Kidney epithelial cell (primary cell): ENCODE measurements around the gene GRIN2D. TPM values are rescaled to one million over a fixed set of nuclear protein-coding genes. Genes with fewer than 3 reads are reported as not detected.
"Not testable (repeated sequence)": the region's sequence is repeated elsewhere in the genome, so short reads cannot be mapped to it uniquely, and the experiment has no call there.

Experiments
- DNase-seq: peaks from one replicate; pipeline ENCODE4 v3.0.0-alpha.2; 2010; ENCODE audit warnings: low read depth
- H3K27me3 ChIP-seq: 2 replicates; pipeline ENCODE4 v1.6.0; 2011; ENCODE audit warnings: low read length; ENCODE audit not compliant: control insufficient read depth, insufficient read depth
- H3K36me3 ChIP-seq: 2 replicates; pipeline ENCODE4 v1.5.1; 2011; ENCODE audit warnings: low read length; ENCODE audit not compliant: control insufficient read depth, insufficient read depth
- H3K4me3 ChIP-seq: 2 replicates; pipeline ENCODE4 v1.5.1; 2011; ENCODE audit warnings: low read depth, mild to moderate bottlenecking, control low read depth, low read length
- total RNA-seq: library from RNA; depleted of rRNA; stranded (reverse); fragments of >200 nt; gene quantifications from 2 replicates; pipeline ENCODE4 v1.2.3, GENCODE V29; 2015
- TF ChIP-seq, protein P1 (sequence below): IDR thresholded peaks from 2 replicates; pipeline ENCODE4 v1.5.1; 2011; ENCODE audit warnings: mild to moderate bottlenecking, moderate library complexity, low read length, control low read depth, inconsistent platforms; ENCODE audit not compliant: insufficient read depth, poor library complexity, severe bottlenecking

The GRIN2D gene
- total RNA-seq, 1 donor from 2014 or later = 0.63 TPM

DNA sequence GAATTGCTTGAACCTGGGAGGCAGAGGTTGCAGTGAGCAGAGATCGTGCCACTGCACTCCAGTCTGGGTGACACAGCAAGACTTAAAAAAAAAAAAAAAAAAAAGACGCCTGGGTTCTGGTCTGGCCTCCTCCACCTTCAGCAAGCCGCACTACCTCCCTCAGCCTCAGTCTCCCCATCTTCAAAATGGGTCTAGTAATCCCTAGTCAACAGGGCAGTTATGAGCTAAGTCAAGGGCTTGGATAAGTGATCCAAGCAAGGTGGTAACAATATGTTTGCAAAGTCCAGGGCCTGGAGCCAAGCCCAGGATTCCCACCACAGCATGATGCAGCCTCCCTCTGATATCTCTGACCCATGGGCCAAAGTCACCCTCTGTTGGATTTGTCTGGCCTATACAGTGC lies 6.5 kb upstream of the GRIN2D start:
- H3K4me3 ChIP-seq = no peak overlapping the region
- peaks cover 3% of the 10 kb centered on the region for H3K36me3 ChIP-seq
- TF ChIP-seq, protein P1, sequence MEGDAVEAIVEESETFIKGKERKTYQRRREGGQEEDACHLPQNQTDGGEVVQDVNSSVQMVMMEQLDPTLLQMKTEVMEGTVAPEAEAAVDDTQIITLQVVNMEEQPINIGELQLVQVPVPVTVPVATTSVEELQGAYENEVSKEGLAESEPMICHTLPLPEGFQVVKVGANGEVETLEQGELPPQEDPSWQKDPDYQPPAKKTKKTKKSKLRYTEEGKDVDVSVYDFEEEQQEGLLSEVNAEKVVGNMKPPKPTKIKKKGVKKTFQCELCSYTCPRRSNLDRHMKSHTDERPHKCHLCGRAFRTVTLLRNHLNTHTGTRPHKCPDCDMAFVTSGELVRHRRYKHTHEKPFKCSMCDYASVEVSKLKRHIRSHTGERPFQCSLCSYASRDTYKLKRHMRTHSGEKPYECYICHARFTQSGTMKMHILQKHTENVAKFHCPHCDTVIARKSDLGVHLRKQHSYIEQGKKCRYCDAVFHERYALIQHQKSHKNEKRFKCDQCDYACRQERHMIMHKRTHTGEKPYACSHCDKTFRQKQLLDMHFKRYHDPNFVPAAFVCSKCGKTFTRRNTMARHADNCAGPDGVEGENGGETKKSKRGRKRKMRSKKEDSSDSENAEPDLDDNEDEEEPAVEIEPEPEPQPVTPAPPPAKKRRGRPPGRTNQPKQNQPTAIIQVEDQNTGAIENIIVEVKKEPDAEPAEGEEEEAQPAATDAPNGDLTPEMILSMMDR = no peak
- H3K27me3 ChIP-seq = no peaks in the 10 kb centered on the region
- no peak for DNase-seq

DNA sequence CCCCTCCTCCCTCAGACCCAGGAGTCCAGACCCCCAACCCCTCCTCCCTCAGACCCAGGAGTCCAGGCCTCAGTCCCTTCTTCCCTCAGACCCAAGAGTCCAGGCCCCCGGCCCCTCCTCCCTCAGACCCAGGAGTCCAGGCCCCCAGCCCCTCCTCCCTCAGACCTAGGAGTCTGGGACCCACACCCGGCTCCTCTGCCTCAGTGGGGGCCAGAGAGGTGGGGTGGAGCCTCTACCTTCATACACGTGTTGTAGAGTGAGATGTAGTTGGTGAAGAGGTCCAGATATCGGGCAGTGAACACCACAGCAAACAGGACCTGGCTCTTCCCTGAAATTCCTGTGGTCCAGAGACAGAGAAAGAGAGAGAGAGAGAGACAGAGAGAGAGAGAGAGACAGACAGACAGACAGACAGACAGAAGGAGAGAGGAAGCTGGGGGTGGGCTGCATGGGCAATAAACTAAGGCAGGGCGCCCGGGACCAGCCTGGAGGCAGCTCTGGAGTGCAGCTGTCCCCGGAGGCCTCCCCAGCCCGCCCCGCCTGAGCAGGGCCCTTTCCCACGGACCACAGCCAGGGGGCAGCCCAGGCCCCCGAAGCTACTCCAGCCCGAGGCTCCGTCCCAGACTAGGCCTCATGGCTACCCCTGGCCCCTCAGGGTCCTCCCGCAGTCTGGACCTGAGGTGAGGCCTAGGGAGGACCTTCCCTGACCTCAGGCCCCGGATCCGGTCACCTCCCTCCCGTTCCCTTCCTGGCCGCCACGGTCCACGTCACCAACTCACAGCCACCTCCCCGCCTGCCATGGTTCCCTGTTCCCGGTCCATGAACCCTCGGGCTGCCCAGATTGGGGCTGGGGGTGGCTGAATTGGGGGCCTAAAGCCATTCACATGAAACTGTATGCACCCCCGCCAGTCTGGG lies 3.0 kb upstream of the GRIN2D start:
- DNase-seq = no peak
- TF ChIP-seq, protein P1 = peak; percentile 77
- H3K36me3 ChIP-seq = peaks cover 1% of the 10 kb centered on the region
- H3K4me3 ChIP-seq = peak overlapping the region; percentile 83
- H3K27me3 ChIP-seq = peaks cover 23% of the 10 kb centered on the region

DNA sequence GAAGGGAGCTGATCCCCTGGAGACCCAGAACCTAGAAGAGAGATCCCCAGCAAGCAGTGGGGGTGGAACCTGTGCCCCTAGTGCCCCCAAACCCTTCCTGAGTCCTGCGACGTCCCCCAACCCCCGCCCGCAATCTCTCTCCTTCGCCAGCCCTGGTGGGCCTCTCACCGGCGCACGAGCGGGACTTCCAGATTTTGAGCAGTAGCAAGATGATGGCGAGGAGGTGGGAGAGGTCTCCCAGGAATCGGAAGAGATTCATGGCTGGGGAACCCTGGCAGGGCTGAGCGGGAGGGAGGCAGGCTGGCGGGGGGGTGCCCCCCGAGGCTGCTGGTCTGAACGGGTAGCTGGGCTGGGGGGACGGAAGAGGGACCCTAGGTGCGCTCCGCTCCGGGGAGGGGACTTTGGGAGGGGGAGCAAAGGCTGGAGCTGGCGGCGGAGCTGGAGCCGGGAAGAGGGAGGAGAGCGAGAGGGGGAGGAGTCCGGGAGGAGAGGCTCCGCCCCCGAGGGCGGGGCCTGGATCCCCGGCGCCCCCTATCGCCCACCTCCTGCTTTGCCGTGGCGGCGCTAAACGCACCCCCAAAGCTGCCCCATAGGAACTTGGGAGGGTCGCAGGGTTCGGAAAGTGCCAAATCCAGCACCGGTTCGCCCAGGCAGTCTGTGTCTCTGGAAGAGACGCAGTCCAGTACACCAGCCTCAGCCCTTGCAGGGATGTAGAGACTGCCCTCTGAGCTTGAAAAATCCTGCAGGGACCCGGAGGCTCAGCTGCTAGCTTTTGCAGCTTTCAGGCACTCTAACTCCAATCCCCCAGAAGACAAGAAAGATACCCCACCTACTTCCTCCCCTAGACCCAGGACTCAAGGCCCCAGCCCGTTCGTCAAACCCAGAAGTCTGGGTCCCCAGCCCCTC lies 2.1 kb upstream of the GRIN2D start, which contains the start of gene KDELR1:
KDELR1 (minus strand) TSS at position 452 of the 906 bp plus-strand sequence; CDS start at position 259, 193 bp downstream.
- H3K4me3 ChIP-seq = peak within 1 kb of the TSS; percentile 83
- DNase-seq = no peak
- H3K27me3 ChIP-seq = peaks cover 32% of the 10 kb centered on the region
- peaks cover 1% of the 10 kb centered on the region for H3K36me3 ChIP-seq
- TF ChIP-seq, protein P1 = peak; percentile 97

DNA sequence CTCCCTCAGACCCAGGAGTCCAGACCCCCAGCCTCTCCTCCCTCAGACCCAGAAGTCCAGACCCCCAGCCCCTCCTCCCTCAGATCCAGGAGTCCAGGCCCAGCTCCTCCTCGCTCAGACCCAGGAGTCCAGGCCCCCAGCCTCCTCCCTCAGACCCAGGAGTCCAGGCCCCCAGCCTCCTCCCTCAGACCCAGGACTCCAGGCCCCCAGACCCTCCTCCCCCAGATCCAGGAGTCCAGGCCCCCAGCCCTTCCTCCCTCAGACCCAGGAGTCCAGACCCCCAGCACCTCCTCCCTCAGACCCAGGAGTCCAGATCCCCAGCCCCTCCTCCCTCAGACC lies 1.5 kb upstream of the GRIN2D start:
- not testable (repeated sequence) for H3K4me3 ChIP-seq, H3K36me3 ChIP-seq, DNase-seq
- peaks cover 37% of the 10 kb centered on the region for H3K27me3 ChIP-seq

DNA sequence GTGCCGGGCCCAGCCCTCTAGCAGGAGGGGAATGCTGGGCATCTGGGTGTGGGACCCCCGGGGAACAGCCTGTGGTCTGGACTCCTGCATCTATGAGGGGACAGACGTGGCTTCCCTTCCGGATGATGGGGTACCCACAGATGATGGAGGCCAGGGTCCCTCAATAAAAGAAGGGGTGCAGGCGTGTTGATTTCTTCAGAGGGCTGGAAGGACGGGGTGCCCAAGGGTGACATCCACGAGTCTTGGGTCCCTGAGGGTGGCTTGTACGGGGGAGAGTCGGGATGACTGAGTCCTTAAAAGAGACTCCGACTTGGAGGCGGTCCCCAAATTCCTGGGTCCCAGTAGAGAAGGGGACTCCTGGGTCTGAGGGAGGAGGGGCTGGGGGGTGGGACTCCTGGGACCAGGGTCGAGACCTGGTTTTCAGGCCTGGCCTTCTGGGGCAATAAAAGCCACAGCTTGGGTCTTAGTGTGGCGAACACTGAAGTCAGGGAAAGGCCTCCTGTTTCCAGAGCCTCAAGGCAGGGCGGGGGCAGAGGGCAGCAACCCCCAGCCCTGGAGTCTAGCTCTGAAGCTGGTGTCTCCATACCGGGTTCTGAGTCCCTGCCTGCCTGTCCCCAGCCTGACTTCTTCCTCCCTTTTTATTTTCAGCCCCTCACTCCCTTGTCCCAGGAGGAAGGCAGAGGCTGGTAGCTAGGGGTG lies 459 bp upstream of the GRIN2D start:
- H3K36me3 ChIP-seq = no peaks in the 10 kb centered on the region
- TF ChIP-seq, protein P1 = no peak
- H3K4me3 ChIP-seq = no peak overlapping the region
- DNase-seq = no peak
- peaks cover 44% of the 10 kb centered on the region for H3K27me3 ChIP-seq
